Measurements from ENCODE around the gene DEFB116. TPM values are rescaled to one million over a fixed set of nuclear protein-coding genes. Genes with fewer than 3 reads are reported as not detected.

DEFB116 gene
- total and polyA plus RNA-seq, 2 of the 8 experiments (the other 6 are each of a cell fraction or from before 2014, with no cell fraction given) = not detected

DNA sequence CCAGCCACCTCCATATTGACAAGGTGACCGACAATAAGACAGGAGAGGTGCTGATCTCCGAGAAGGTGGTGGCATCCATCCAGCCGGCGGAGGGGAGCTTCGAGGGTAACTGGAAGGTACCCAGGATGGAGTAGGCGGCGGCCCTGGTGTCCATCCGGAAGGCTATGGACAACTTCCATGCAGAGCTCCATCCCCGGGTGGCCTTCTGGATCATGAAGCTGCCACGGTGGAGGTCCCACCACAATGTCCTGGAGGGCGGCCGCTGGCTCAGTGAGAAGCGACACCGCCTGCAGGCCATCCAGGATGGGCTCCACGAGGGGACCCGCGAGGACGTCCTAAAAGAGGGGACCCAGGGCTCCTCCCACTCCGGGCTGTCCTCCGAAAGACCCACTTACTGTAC is 33.9 kb downstream of the DEFB116 start (continued):
- TF ChIP-seq GABPA (IDR thresholded peaks at IDR 0.05; ENCODE audit: borderline replicate concordance, insufficient read depth, low read length) = no peak
- no peak for TF ChIP-seq CHD2 (IDR thresholded peaks at IDR 0.05; ENCODE audit: low read length)
- TF ChIP-seq TEAD4 (IDR thresholded peaks at IDR 0.05; ENCODE audit: low read depth, low read length) = no peak
- TF ChIP-seq RNF2 (IDR thresholded peaks at IDR 0.05; ENCODE audit: borderline replicate concordance, low read depth, low read length, missing control alignments, poor library complexity, severe bottlenecking) = no peak
- TF ChIP-seq SIX5 (IDR thresholded peaks at IDR 0.05; ENCODE audit: low read depth, low read length) = no peak
- TF ChIP-seq KDM4A (IDR thresholded peaks at IDR 0.05; ENCODE audit: low read depth, low read length, severe bottlenecking) = no peak
- TF ChIP-seq JUN (IDR thresholded peaks at IDR 0.05; ENCODE audit: low read depth, low read length) = no peak
